Measurements from ENCODE around the gene AGPAT2.

- TF ChIP-seq ZNF138 (CRISPR knock-in tag; conservative IDR thresholded peaks at IDR 0.05) (no peak), ZNF121 (CRISPR knock-in tag; IDR thresholded peaks at IDR 0.05) (no peak), ATF6 (CRISPR knock-in tag; IDR thresholded peaks at IDR 0.05) (no peak), E2F5 (CRISPR knock-in tag; IDR thresholded peaks at IDR 0.05) (no peak), CTCF (IDR thresholded peaks at IDR 0.05) (no peak), MXD4 (CRISPR knock-in tag; IDR thresholded peaks at IDR 0.05; ENCODE audit: borderline replicate concordance) (no peak), USF2 (CRISPR knock-in tag; IDR thresholded peaks at IDR 0.05) (no peak), JUN (CRISPR knock-in tag; IDR thresholded peaks at IDR 0.05) (no peak), E2F1 (CRISPR knock-in tag; IDR thresholded peaks at IDR 0.05) (no peak), USF1 (CRISPR knock-in tag; IDR thresholded peaks at IDR 0.05) (no peak), ZBTB21 (CRISPR knock-in tag; IDR thresholded peaks at IDR 0.05; ENCODE audit: borderline replicate concordance) (no peak)
Observed at GRCh38 chr9:136659861-136660784, 27.1 kb downstream of the AGPAT2 start.

Data from WTC11 (cell line).